HUES48 (cell line): Measurements from ENCODE around the gene LEPROT.

ENCODE experiments used
- H3K27ac ChIP-seq: one replicate; pipeline ENCODE4 v1.7.0; 2013; ENCODE audit warnings: low read depth, low read length, inconsistent platforms
- H3K27me3 ChIP-seq: 2 replicates; pipeline ENCODE4 v1.6.1; 2013; ENCODE audit warnings: mild to moderate bottlenecking, low read length; ENCODE audit not compliant: control insufficient read depth, insufficient read depth
- H3K36me3 ChIP-seq: 2 replicates; pipeline ENCODE4 v1.6.1; 2013; ENCODE audit warnings: low read length; ENCODE audit not compliant: control insufficient read depth, insufficient read depth
- H3K4me1 ChIP-seq: 2 replicates; pipeline ENCODE4 v1.6.1; 2013; ENCODE audit warnings: mild to moderate bottlenecking, low read length; ENCODE audit not compliant: control insufficient read depth, insufficient read depth
- H3K4me3 ChIP-seq: 2 replicates; pipeline ENCODE4 v1.5.1; 2013; ENCODE audit warnings: mild to moderate bottlenecking, low read depth, low read length
- H3K9ac ChIP-seq: 2 replicates; pipeline ENCODE4 v1.6.1; 2013; ENCODE audit warnings: mild to moderate bottlenecking, low read depth, low read length, moderate library complexity
- H3K9me3 ChIP-seq: 2 replicates; pipeline ENCODE4 v1.6.1; 2013; ENCODE audit warnings: low read length; ENCODE audit not compliant: control insufficient read depth, insufficient read depth

Gene LEPROT

GRCh38 chr1:65425006-65425405 is 4.5 kb downstream of the LEPROT start:
- H3K36me3 ChIP-seq: peaks cover 31% of the 10 kb centered on the region
- no peaks in the 10 kb centered on the region for H3K9me3 ChIP-seq
- H3K27me3 ChIP-seq: no peaks in the 10 kb centered on the region
- no peak overlapping the region for H3K4me3 ChIP-seq
- no peak overlapping the region; the same call in 1 of the 2 replicates for H3K9ac ChIP-seq
- H3K4me1 ChIP-seq: peaks cover 47% of the 10 kb centered on the region
- peak overlapping the region; percentile 89 for H3K27ac ChIP-seq

- peak overlapping the region; percentile 27 for H3K9ac ChIP-seq
- peaks cover 47% of the 10 kb centered on the region for H3K4me1 ChIP-seq
- peak overlapping the region; percentile 89 for H3K27ac ChIP-seq
- H3K36me3 ChIP-seq: peaks cover 38% of the 10 kb centered on the region
- no peaks in the 10 kb centered on the region for H3K27me3 ChIP-seq
- no peaks in the 10 kb centered on the region for H3K9me3 ChIP-seq
- no peak overlapping the region for H3K4me3 ChIP-seq
Measured at GRCh38 chr1:65425697-65426096, 5.2 kb downstream of the LEPROT start.

GRCh38 chr1:65429078-65429477 is 8.6 kb downstream of the LEPROT start:
- no peak overlapping the region for H3K9ac ChIP-seq
- peaks cover 44% of the 10 kb centered on the region for H3K4me1 ChIP-seq

GRCh38 chr1:65429806-65430205 is 9.3 kb downstream of the LEPROT start:
- Histone ChIP-seq H3K27ac (peak overlapping the region; percentile 64), H3K9ac (no peak overlapping the region), H3K27me3 (no peaks in the 10 kb centered on the region), H3K4me1 (peaks cover 37% of the 10 kb centered on the region), H3K4me3 (no peak overlapping the region), H3K36me3 (peaks cover 47% of the 10 kb centered on the region), H3K9me3 (no peaks in the 10 kb centered on the region)

More at GRCh38 chr1:65429078-65429477, 8.6 kb downstream of the LEPROT start:
- Histone ChIP-seq H3K9me3 (no peaks in the 10 kb centered on the region), H3K4me3 (no peak overlapping the region), H3K27me3 (no peaks in the 10 kb centered on the region), H3K36me3 (peaks cover 47% of the 10 kb centered on the region), H3K27ac (no peak overlapping the region)

DNA sequence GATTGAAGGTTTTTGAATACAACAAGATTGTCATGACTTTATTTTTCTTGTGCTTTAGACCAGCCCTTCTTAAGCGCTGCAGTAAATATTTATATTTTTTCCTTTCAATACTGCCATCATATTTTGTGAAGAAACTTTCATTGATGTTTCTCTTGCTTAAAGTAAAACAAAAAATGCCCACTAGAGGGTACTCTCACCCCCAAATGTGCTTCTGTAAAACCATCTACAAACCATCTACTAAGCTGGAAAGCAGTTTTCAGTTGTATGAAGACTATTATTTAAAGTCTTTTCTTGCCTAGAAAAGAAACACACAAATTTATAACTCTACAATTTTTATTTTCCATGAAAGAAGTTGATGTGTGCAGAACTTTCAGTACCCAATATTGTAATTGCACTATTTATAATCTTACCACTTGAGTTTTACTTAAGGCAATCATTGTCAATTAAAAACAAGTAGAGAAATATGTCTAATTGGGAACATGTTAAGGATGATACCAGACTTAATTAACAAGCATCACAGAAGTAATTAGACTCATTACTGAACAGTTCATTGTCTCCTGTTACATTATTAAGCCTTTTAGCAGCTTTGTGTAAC is 10.7 kb downstream of the LEPROT start:
- Histone ChIP-seq H3K4me3 (no peak overlapping the region), H3K9ac (no peak overlapping the region), H3K4me1 (peaks cover 23% of the 10 kb centered on the region), H3K9me3 (no peaks in the 10 kb centered on the region), H3K27ac (peak overlapping the region; percentile 34), H3K27me3 (no peaks in the 10 kb centered on the region), H3K36me3 (peaks cover 40% of the 10 kb centered on the region)

DNA sequence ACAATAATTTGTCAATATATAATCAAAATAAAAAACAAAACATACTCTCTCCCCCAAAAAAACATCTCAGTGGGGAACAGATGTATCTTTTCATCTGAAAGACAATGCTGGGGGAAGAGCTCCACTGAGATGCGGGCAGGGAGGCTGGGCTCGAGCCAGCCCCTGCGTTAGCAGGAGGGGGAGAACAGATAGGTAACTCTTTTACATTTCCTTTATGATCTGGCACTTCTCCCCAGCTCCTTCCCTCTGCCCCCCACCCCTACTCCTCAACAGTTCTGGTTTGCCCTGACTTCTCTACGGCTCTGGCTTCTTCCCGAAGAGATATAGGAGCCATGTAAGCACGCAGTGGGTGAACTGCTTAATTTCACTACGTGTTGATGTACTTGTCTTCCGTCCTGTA is 12.4 kb downstream of the LEPROT start:
- H3K4me1 ChIP-seq: peaks cover 21% of the 10 kb centered on the region
- no peaks in the 10 kb centered on the region for H3K27me3 ChIP-seq
- no peaks in the 10 kb centered on the region for H3K9me3 ChIP-seq
- H3K27ac ChIP-seq: no peak overlapping the region
- no peak overlapping the region for H3K9ac ChIP-seq
- H3K36me3 ChIP-seq: peaks cover 26% of the 10 kb centered on the region
- H3K4me3 ChIP-seq: no peak overlapping the region

DNA sequence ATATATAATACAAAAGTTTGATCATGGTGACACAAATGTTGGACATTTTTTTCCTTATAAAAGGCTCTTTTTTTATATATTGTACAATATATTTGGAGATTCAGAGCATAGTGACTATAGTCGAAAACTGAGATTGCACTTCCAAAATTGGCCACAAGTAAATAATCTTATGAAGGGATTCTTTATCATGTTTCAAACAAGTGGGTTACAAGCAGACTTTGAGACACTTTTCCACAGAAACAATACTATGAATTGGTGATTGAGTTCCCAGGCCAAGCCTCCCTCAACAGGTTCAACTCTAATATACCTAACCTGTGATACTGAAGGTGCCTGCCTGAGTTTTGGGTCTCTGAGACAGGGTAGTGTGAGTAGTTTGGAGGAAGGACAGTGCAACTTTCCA is 13.8 kb downstream of the LEPROT start:
- Histone ChIP-seq H3K27me3 (no peaks in the 10 kb centered on the region), H3K9ac (no peak overlapping the region), H3K36me3 (peaks cover 21% of the 10 kb centered on the region), H3K4me3 (no peak overlapping the region), H3K4me1 (peaks cover 21% of the 10 kb centered on the region), H3K9me3 (no peaks in the 10 kb centered on the region), H3K27ac (no peak overlapping the region)

- peaks cover 18% of the 10 kb centered on the region for H3K36me3 ChIP-seq
- no peaks in the 10 kb centered on the region for H3K9me3 ChIP-seq
- H3K9ac ChIP-seq: no peak overlapping the region
- H3K27me3 ChIP-seq: no peaks in the 10 kb centered on the region
- peaks cover 21% of the 10 kb centered on the region for H3K4me1 ChIP-seq
- H3K4me3 ChIP-seq: no peak overlapping the region
- H3K27ac ChIP-seq: no peak overlapping the region
Measured at GRCh38 chr1:65434760-65435159, 14.3 kb downstream of the LEPROT start.

- H3K4me1 ChIP-seq: peaks cover 23% of the 10 kb centered on the region
- H3K36me3 ChIP-seq: peaks cover 6% of the 10 kb centered on the region
- H3K27ac ChIP-seq: no peak overlapping the region
- H3K9ac ChIP-seq: no peak overlapping the region
- no peaks in the 10 kb centered on the region for H3K9me3 ChIP-seq
- no peaks in the 10 kb centered on the region for H3K27me3 ChIP-seq
- no peak overlapping the region for H3K4me3 ChIP-seq
Measured at GRCh38 chr1:65435987-65436386, 15.5 kb downstream of the LEPROT start.

GRCh38 chr1:65437616-65438015 is 17.1 kb downstream of the LEPROT start:
- Histone ChIP-seq H3K27me3 (no peaks in the 10 kb centered on the region), H3K4me3 (no peak overlapping the region), H3K27ac (no peak overlapping the region), H3K9me3 (0 out of 2 replicates have a peak, but pooled peaks cover under 1% of the 10 kb centered on the region), H3K4me1 (peaks cover 18% of the 10 kb centered on the region), H3K36me3 (no peaks in the 10 kb centered on the region; the same call in 1 of the 2 replicates), H3K9ac (no peak overlapping the region)

DNA sequence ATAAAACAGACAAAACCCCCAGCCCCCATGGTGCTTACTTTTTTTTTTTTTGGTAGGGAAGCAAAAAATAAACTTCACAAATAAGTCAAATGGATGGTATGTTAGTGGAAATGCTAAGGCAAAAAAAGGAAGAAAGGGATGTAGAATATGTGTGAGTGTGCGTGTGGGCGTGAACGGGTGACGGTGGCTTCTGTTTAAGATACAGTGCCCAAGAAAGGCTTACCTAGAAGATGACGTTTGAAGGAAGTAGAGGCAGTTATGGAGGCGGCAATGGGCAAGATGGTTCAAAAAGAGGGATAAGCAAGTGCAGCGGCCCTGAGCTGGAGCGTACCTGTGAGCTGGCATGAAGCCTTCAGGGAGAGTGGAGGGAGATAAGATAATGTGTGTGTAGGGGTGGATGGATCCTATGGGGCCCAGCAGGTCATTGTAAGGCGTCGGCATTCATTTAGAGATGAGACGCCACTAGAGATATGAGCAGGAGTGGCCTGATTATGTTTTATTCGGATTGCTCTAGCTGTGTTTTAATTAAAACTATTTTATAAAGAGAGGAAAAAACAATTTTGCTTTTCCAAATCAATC is 19.9 kb downstream of the LEPROT start:
- Histone ChIP-seq H3K4me3 (no peak overlapping the region), H3K27ac (no peak overlapping the region), H3K9me3 (0 out of 2 replicates have a peak, but pooled peaks cover 3% of the 10 kb centered on the region), H3K36me3 (no peaks in the 10 kb centered on the region; the same call in 1 of the 2 replicates), H3K9ac (no peak overlapping the region), H3K4me1 (peaks cover 23% of the 10 kb centered on the region), H3K27me3 (no peaks in the 10 kb centered on the region)
